GM19328 (cell line): ENCODE results near the gene UQCRQ.

Source experiments
- ATAC-seq: cut with Tn5 transposase; IDR thresholded peaks from one replicate; pipeline ENCODE4 v1.9.1; 2021; ENCODE audit warnings: mild to moderate bottlenecking, moderate library complexity; ENCODE audit not compliant: unreplicated experiment

Gene UQCRQ

GRCh38 chr5:132868754-132869153 lies 2.3 kb downstream of the UQCRQ start:
- no peak for ATAC-seq

- ATAC-seq, result no peak
These were observed 4.4 kb downstream of the UQCRQ start for GRCh38 chr5:132870801-132871200.

GRCh38 chr5:132871459-132872284 lies 5.2 kb downstream of the UQCRQ start:
- no peak for ATAC-seq

GRCh38 chr5:132872788-132873118 lies 6.3 kb downstream of the UQCRQ start:
- no peak for ATAC-seq

GRCh38 chr5:132873119-132873929 lies 6.9 kb downstream of the UQCRQ start, which contains the start of gene LEAP2:
TSS of gene LEAP2 (plus strand) at chr5:132873668. CDS start at chr5:132873695, 27 bp downstream.
- no peak for ATAC-seq

GRCh38 chr5:132873930-132874271 lies 7.5 kb downstream of the UQCRQ start:
- ATAC-seq, result no peak

- no peak for ATAC-seq
These were observed 9.7 kb downstream of the UQCRQ start for GRCh38 chr5:132876020-132876759.

- no peak for ATAC-seq
These were observed 11.0 kb downstream of the UQCRQ start for GRCh38 chr5:132877466-132877865.

- ATAC-seq, result no peak
These were observed 11.5 kb downstream of the UQCRQ start for GRCh38 chr5:132877938-132878337.

GRCh38 chr5:132883261-132883834 lies 16.9 kb downstream of the UQCRQ start:
- no peak for ATAC-seq

GRCh38 chr5:132884548-132884947 lies 18.1 kb downstream of the UQCRQ start:
- ATAC-seq, result no peak

GRCh38 chr5:132886064-132886823 lies 19.8 kb downstream of the UQCRQ start:
- ATAC-seq, result no peak

- no peak for ATAC-seq
These were observed 20.8 kb downstream of the UQCRQ start for GRCh38 chr5:132887283-132887682.

GRCh38 chr5:132889501-132889900 lies 23.1 kb downstream of the UQCRQ start:
- ATAC-seq, result no peak

GRCh38 chr5:132890817-132891216 lies 24.4 kb downstream of the UQCRQ start:
- ATAC-seq, result no peak

- ATAC-seq, result no peak
These were observed 29.4 kb downstream of the UQCRQ start for GRCh38 chr5:132895719-132896305.

GRCh38 chr5:132896685-132897084 lies 30.2 kb downstream of the UQCRQ start:
- no peak for ATAC-seq

- no peak for ATAC-seq
These were observed 31.7 kb downstream of the UQCRQ start for GRCh38 chr5:132898094-132898493.

GRCh38 chr5:132901036-132901435 lies 34.6 kb downstream of the UQCRQ start:
- no peak for ATAC-seq

- no peak for ATAC-seq
These were observed 35.3 kb downstream of the UQCRQ start for GRCh38 chr5:132901730-132902129.
